ENCODE measurements around the gene RARB.

RARB gene

DNA sequence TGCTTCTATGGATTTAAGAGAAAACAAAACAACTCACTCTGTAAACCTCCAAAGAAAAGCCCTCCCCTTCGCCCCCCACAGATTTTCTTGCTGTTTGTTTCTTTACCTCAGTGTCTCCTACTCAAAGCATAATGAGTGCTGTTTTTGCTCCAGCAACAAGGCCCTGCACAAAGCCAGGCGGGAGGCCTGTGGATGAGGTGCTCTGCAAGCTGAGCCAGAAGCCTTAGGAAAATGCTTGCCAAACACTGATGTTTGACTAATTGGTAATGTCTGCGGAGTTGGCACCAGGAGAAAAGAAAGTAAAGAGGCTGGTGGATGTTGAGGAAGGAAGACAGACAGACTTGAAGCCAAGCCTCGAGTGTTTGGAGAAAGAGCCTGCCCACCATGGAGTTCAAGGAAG lies 99.7 kb downstream of the RARB start:
- Mint-ChIP-seq H3K9me3 (peaks cover 6% of the 10 kb centered on the region), H3K4me3 (no peak overlapping the region), H3K27ac (peak overlapping the region in 2 of 3 experiments; percentile 21 to 63), H3K4me1 (peaks cover 43% of the 10 kb centered on the region), H3K27me3 (ENCODE audit: low read depth) (no peaks in the 10 kb centered on the region), H3K36me3 (ENCODE audit: low read depth) (peaks cover 70% of the 10 kb centered on the region)
- TF ChIP-seq, protein P1, sequence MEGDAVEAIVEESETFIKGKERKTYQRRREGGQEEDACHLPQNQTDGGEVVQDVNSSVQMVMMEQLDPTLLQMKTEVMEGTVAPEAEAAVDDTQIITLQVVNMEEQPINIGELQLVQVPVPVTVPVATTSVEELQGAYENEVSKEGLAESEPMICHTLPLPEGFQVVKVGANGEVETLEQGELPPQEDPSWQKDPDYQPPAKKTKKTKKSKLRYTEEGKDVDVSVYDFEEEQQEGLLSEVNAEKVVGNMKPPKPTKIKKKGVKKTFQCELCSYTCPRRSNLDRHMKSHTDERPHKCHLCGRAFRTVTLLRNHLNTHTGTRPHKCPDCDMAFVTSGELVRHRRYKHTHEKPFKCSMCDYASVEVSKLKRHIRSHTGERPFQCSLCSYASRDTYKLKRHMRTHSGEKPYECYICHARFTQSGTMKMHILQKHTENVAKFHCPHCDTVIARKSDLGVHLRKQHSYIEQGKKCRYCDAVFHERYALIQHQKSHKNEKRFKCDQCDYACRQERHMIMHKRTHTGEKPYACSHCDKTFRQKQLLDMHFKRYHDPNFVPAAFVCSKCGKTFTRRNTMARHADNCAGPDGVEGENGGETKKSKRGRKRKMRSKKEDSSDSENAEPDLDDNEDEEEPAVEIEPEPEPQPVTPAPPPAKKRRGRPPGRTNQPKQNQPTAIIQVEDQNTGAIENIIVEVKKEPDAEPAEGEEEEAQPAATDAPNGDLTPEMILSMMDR (IDR thresholded peaks at IDR 0.05; ENCODE audit: unreplicated experiment in 3 of 3): no peak

DNA sequence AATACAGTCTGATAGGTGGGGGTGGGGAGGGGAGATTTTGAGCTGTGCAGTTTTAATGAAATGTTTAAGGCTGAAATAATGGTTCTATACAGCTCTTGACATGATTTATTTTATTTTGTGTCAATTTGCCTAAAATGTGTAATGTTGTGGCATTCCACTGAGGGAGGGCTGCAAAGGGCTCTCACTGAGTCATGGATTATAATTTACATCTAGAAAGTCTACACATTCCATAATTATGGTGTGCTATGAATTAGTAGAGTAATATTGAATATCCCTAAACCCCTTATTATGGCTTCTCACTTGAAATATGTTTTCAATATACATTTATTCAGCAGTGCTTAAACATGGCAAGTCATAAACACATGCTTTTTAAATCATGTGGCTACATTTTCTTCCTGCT lies 103.9 kb downstream of the RARB start:
- H3K4me1 Mint-ChIP-seq: peaks cover 60% of the 10 kb centered on the region
- H3K4me3 Mint-ChIP-seq: no peak overlapping the region
- peaks cover 6% of the 10 kb centered on the region for H3K9me3 Mint-ChIP-seq
- TF ChIP-seq, protein P1 (IDR thresholded peaks at IDR 0.05; ENCODE audit: unreplicated experiment in 3 of 3): no peak
- H3K27me3 Mint-ChIP-seq (ENCODE audit: low read depth): no peaks in the 10 kb centered on the region
- H3K36me3 Mint-ChIP-seq (ENCODE audit: low read depth): peaks cover 66% of the 10 kb centered on the region
- H3K27ac Mint-ChIP-seq: peak overlapping the region; percentile 35 to 73 (median 57)

DNA sequence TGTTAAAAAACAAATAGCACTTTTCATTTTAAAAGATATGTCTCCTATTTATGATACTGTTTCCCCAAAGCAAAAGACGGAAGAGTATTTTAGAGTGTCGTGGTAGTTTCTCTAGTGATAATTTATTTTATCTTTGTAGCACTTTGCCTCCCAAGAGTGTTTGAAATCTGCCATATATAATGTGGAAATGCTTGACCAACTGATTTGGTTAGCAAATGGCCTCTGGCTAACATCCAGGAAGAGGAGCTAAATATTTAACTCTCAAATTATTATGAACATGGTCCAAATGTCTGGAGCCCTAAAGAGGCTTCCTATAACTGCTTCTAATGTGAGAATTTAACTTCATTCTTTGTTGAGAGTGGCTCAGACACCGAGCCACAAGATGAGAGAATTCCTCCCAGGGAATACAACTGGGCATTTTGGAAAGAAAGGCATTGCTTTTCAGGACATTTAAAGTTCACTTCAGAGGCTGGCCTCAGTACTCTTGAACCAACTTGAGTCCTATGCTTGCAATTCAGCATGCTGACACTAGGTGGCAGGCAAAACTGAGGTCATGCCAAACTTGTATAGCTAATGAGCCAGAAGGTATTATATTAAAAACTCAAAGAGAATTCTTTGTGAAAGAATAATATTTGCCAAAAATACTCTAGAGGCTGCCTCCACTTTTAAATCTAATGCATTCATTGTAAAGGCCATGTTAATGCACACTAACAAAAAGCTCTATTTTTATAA lies 104.5 kb downstream of the RARB start:
- Mint-ChIP-seq H3K36me3 (ENCODE audit: low read depth) (peaks cover 63% of the 10 kb centered on the region), H3K9me3 (peaks cover 6% of the 10 kb centered on the region), H3K27ac (peak overlapping the region; percentile 35 to 73 (median 57)), H3K4me1 (peaks cover 64% of the 10 kb centered on the region), H3K27me3 (ENCODE audit: low read depth) (no peaks in the 10 kb centered on the region), H3K4me3 (no peak overlapping the region)
- TF ChIP-seq, protein P1 (IDR thresholded peaks at IDR 0.05; ENCODE audit: unreplicated experiment in 3 of 3): peak; percentile 43 to 61 (median 50)

DNA sequence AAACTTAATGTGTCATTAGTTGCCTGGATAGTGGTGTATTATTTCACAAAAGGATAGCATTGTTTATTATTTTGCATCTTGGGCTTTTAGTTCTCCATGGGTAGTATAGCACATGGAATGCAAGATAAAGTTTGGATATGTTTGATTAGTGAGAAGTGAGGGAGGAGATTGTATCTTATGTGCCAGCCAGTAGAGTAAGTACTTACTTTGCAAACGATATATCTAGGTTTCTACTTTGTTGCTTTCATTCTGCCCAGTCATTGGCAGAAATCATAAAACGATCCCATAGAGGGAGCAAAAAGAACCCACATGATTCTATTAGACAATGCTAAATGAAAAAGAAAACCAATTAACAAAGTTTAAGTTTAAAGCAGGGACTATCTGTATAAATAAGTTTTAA lies 105.3 kb downstream of the RARB start:
- TF ChIP-seq, protein P1 (IDR thresholded peaks at IDR 0.05; ENCODE audit: unreplicated experiment in 3 of 3): no peak
- peaks cover 58% of the 10 kb centered on the region for H3K36me3 Mint-ChIP-seq (ENCODE audit: low read depth)
- H3K4me3 Mint-ChIP-seq: no peak overlapping the region
- peaks cover 62% of the 10 kb centered on the region for H3K4me1 Mint-ChIP-seq
- no peaks in the 10 kb centered on the region for H3K27me3 Mint-ChIP-seq (ENCODE audit: low read depth)
- peak overlapping the region in 1 of 3 experiments; percentile 15 for H3K27ac Mint-ChIP-seq
- H3K9me3 Mint-ChIP-seq: peaks cover 6% of the 10 kb centered on the region

DNA sequence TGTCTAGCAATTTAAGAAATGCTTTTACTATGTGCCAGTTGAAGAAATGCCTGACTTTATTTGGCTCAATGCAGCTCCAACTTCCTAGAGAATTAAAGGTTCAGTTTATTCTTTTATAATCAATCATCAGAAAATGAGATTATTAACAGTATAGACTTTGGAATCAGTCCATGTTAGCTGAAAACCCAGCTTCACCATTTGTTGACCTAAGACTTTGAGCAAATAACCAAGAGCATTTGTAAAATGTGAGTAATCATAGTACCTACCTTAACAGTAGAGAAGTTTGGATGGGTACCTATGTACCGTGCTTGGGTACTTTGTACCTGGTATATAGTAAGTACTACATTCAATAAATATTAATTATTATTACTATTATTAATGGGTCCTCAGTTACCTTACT lies 105.9 kb downstream of the RARB start:
- H3K9me3 Mint-ChIP-seq: peaks cover 6% of the 10 kb centered on the region
- no peak overlapping the region for H3K27ac Mint-ChIP-seq
- H3K36me3 Mint-ChIP-seq (ENCODE audit: low read depth): peaks cover 53% of the 10 kb centered on the region
- H3K4me3 Mint-ChIP-seq: no peak overlapping the region
- TF ChIP-seq, protein P1 (IDR thresholded peaks at IDR 0.05; ENCODE audit: unreplicated experiment in 3 of 3): no peak
- no peaks in the 10 kb centered on the region for H3K27me3 Mint-ChIP-seq (ENCODE audit: low read depth)
- H3K4me1 Mint-ChIP-seq: peaks cover 62% of the 10 kb centered on the region
